ENCODE measurements around the gene MRTFA.
"Not testable (repeated sequence)": the region's sequence is repeated elsewhere in the genome, so short reads cannot be mapped to it uniquely, and the experiment has no call there.

MRTFA gene

DNA sequence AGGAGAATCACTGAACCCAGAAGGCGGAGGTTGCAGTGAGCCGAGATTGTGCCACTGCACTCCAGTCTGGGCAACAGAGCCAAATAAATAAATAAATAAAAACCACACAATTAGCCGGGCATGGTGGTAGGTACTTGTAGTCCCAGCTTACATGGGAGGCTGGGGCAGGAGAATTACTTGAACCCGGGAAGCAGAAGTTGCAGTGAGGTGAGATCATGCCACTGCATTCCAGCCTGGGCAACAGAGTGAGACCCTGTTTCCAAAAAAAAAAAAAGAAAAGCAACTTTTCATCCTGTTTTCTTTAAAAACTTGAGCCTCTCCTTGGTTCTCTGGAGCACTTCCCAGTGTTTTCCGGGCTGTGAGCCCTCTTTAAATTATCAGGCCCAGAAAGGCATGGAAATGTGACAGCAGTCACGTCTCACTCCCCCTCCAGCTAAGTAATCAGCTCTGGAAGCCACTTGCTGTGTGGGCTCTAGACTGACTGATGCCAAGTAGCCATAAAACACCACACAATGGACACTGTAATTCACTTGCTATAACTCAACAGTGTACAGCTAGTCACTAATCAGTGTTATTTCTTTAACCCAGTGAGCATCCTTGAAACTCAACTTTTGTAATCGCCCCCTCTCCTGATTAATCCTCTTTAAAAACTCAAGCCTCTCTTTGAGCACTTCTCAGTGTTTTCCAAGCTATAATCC is 29.8 kb upstream of the MRTFA start:
- Histone ChIP-seq H3K36me3 (replicated peaks) (no peaks in the 10 kb centered on the region), H3K27ac (no peak overlapping the region), H3K27me3 (replicated peaks) (no peaks in the 10 kb centered on the region), H3K4me3 (ENCODE audit: low read depth, low read length) (no peak overlapping the region)
- in situ Hi-C loops (cut with HindIII; ENCODE audit: low pct_ligation_motif_present, low sequenced_read_pairs): no loop called here
- no peak for TF ChIP-seq CTCF (IDR thresholded peaks at IDR 0.05; ENCODE audit: low read depth, low read length, missing control alignments)
- no peak for DNase-seq

GRCh38 chr22:40665312-40665711 is 28.8 kb upstream of the MRTFA start:
- in situ Hi-C loops (cut with HindIII; ENCODE audit: low pct_ligation_motif_present, low sequenced_read_pairs): no loop called here
- DNase-seq: no peak
- H3K27ac ChIP-seq: no peak overlapping the region
- no peak overlapping the region for H3K4me3 ChIP-seq (ENCODE audit: low read depth, low read length)
- TF ChIP-seq CTCF (IDR thresholded peaks at IDR 0.05; ENCODE audit: low read depth, low read length, missing control alignments): no peak
- H3K27me3 ChIP-seq (replicated peaks): no peaks in the 10 kb centered on the region
- no peaks in the 10 kb centered on the region for H3K36me3 ChIP-seq (replicated peaks)

DNA sequence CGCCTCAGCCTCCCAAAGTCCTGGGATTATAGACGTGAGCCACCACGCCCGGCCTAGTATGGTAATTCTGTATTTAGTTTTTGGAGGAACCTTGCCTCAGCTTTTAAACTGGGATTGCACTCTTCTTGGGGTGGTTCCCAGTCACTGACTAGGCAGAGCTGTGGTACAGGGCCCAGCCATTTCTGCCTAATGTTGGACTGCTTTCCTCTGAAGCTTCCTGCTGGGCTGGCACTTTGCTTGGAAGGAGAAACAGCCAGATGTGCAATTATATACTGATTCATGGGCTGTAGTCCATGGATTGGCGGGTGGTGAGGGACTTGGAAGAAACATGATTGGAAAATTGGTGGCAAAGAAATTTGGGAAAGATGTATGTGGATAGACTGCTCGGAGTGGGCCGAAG is 25.2 kb upstream of the MRTFA start:
- in situ Hi-C loops (cut with HindIII; ENCODE audit: low pct_ligation_motif_present, low sequenced_read_pairs): no loop called here
- H3K27me3 ChIP-seq (replicated peaks): no peaks in the 10 kb centered on the region
- TF ChIP-seq CTCF (IDR thresholded peaks at IDR 0.05; ENCODE audit: low read depth, low read length, missing control alignments): no peak
- H3K4me3 ChIP-seq (ENCODE audit: low read depth, low read length): no peak overlapping the region
- DNase-seq: no peak
- no peak overlapping the region for H3K27ac ChIP-seq
- no peaks in the 10 kb centered on the region for H3K36me3 ChIP-seq (replicated peaks)

DNA sequence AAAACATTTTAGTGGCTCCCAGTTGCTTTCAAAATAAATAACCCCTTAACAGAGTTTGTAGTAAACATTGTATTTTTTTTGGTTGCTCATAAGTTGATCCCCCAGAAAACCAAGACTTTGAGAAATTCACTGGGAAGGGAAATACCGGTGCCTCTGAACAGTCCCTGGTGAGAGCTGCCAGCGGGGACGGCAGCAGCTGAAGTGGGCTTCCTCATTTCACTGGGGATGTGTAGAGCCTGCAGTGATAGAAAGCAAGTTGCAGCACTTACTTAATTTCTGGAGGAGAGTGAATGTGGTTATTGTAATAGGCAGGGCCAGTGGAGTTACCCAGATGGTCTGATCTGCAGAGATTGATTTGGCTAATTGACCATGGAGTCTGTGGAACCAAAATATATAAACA is 24.2 kb upstream of the MRTFA start:
- Histone ChIP-seq H3K4me3 (ENCODE audit: low read depth, low read length) (no peak overlapping the region), H3K27ac (no peak overlapping the region), H3K27me3 (replicated peaks) (no peaks in the 10 kb centered on the region), H3K36me3 (replicated peaks) (no peaks in the 10 kb centered on the region)
- no peak for DNase-seq
- in situ Hi-C loops (cut with HindIII; ENCODE audit: low pct_ligation_motif_present, low sequenced_read_pairs): no loop called here
- TF ChIP-seq CTCF (IDR thresholded peaks at IDR 0.05; ENCODE audit: low read depth, low read length, missing control alignments): no peak

DNA sequence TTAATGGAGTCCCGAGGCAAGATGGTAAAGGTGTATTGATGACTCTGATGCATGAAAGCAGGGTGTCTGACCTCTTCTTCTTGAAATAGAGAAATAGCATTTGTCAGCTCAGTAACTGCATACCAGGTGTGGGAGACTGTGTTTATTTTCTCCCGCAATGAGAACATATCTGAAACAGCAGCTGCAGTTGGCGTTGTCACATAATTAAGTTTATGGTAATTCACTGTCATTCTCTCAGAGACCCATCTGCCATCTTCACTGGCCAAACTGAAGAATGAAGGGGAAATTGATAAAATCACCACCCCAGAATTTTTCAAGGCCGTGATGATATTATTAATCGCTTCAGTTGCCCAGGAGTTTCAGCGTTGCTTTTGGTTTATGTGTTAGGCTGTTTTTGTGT is 22.6 kb upstream of the MRTFA start:
- H3K4me3 ChIP-seq (ENCODE audit: low read depth, low read length): no peak overlapping the region
- H3K27ac ChIP-seq: no peak overlapping the region
- no peak for TF ChIP-seq CTCF (IDR thresholded peaks at IDR 0.05; ENCODE audit: low read depth, low read length, missing control alignments)
- in situ Hi-C loops (cut with HindIII; ENCODE audit: low pct_ligation_motif_present, low sequenced_read_pairs): no loop called here
- H3K36me3 ChIP-seq (replicated peaks): no peaks in the 10 kb centered on the region
- no peak for DNase-seq
- no peaks in the 10 kb centered on the region for H3K27me3 ChIP-seq (replicated peaks)

GRCh38 chr22:40656651-40657050 is 20.1 kb upstream of the MRTFA start:
- H3K4me3 ChIP-seq (ENCODE audit: low read depth, low read length); H3K27me3 ChIP-seq (replicated peaks); DNase-seq; H3K27ac ChIP-seq; H3K36me3 ChIP-seq (replicated peaks); in situ Hi-C loops (cut with HindIII; ENCODE audit: low pct_ligation_motif_present, low sequenced_read_pairs): not testable (repeated sequence)

DNA sequence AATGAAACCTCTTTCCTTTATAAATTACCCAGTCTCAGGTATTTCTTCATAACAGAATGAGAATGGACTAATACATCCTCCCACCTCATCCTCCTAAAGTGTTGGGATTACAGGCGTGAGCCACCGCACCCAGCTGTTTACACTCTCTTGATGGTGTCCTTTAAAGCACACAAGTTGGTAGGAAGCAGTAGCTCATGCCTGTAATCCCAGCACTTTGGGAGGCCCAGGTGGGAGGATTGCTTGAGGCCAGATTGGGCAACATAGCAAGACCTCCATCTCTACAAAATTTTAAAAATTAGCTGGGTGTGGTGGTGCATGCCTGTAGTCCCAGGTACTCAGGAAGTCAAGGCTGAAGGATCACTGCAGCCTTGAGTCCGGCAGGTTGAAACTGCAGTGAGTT is 19.4 kb upstream of the MRTFA start:
- H3K4me3 ChIP-seq (ENCODE audit: low read depth, low read length); in situ Hi-C loops (cut with HindIII; ENCODE audit: low pct_ligation_motif_present, low sequenced_read_pairs); DNase-seq; H3K27me3 ChIP-seq (replicated peaks); H3K36me3 ChIP-seq (replicated peaks); H3K27ac ChIP-seq: not testable (repeated sequence)

Data from brain microvascular endothelial cell (primary cell).